H1 (cell line): ENCODE measurements around the gene SPATA33. TPM values are rescaled to one million over a fixed set of nuclear protein-coding genes. Genes with fewer than 3 reads are reported as not detected.

Experiments
- CTCF ChIA-PET: fragments of 300-600 bp; sonication (Branson Sonifier 250); formaldehyde crosslinking; loops from one replicate; lab custom pipeline; 2021; ENCODE audit not compliant: partially characterized antibody; lab: Charles Lee
- POLR2A ChIA-PET: fragments of 300-600 bp; sonication (Branson Sonifier 250); formaldehyde crosslinking; loops from one replicate; lab custom pipeline; 2021; ENCODE audit warnings: inconsistent platforms; ENCODE audit not compliant: partially characterized antibody; lab: Charles Lee
- DNase-seq, 2 experiments: peaks; one replicate each; pipeline versions ENCODE4 v3.0.0 to v3.0.0-alpha.2; 2010 to 2022; ENCODE audit warnings: low spot score in 2 of 2, low read depth in 1 of 2, mixed read lengths in 1 of 2
- FAIRE-seq: peaks from 2 replicates; lab custom pipeline; 2011; peaks lifted over from hg19 to GRCh38; lab: Jason Lieb, UNC
- H2AFZ ChIP-seq: 2 replicates; pipeline ENCODE4 v1.8.1; 2012; ENCODE audit warnings: low read length, inconsistent platforms
- H2AK5ac ChIP-seq: 2 replicates; pipeline ENCODE4 v1.6.1; 2013; ENCODE audit warnings: low read depth, low read length
- H2BK120ac ChIP-seq: replicated peaks from 2 replicates; pipeline ENCODE3; 2013; ENCODE audit warnings: low read depth, low read length, inconsistent platforms
- H2BK12ac ChIP-seq: 2 replicates; pipeline ENCODE4 v1.6.1; 2013; ENCODE audit warnings: low read depth, low read length
- H2BK15ac ChIP-seq: 2 replicates; pipeline ENCODE4 v1.6.1; 2013; ENCODE audit warnings: low read length
- H2BK20ac ChIP-seq: 2 replicates; pipeline ENCODE4 v1.6.1; 2013; ENCODE audit warnings: low read length
- H2BK5ac ChIP-seq: 2 replicates; pipeline ENCODE4 v1.6.1; 2013; ENCODE audit warnings: low read depth, low read length
- H3K14ac ChIP-seq: 2 replicates; pipeline ENCODE4 v1.6.1; 2013; ENCODE audit warnings: inconsistent platforms; ENCODE audit not compliant: insufficient read length
- H3K18ac ChIP-seq: 2 replicates; pipeline ENCODE4 v1.6.1; 2013; ENCODE audit warnings: low read length; ENCODE audit errors: extremely low read depth
- H3K23ac ChIP-seq: 2 replicates; pipeline ENCODE4 v1.6.1; 2013; ENCODE audit warnings: inconsistent platforms; ENCODE audit not compliant: insufficient read length
- H3K23me2 ChIP-seq: 2 replicates; pipeline ENCODE4 v1.6.1; 2013; ENCODE audit warnings: low read depth, low read length
- H3K27ac ChIP-seq: 2 replicates; pipeline ENCODE4 v1.6.1; 2011; ENCODE audit warnings: low read depth, low read length, inconsistent platforms
- H3K27me3 ChIP-seq, 4 experiments: replicated peaks in 1 of 4; 1 replicate in 1 of 4; 2 replicates in 3 of 4; pipeline versions ENCODE4 v1.6.1 to v1.8.1; 2011 to 2013; ENCODE audit warnings: low read length in 3 of 4, mild to moderate bottlenecking in 3 of 4, inconsistent platforms in 2 of 4, mixed read lengths in 2 of 4, moderate library complexity in 1 of 4; ENCODE audit not compliant: control insufficient read depth in 3 of 4, insufficient read depth in 3 of 4; ENCODE audit errors: extremely low read depth in 1 of 4
- H3K36me3 ChIP-seq, 4 experiments: 2 replicates each; pipeline versions ENCODE4 v1.6.1 to v1.8.1; 2011 to 2013; ENCODE audit warnings: mild to moderate bottlenecking in 4 of 4, low read length in 3 of 4, moderate library complexity in 2 of 4, control low read depth in 1 of 4, inconsistent platforms in 1 of 4; ENCODE audit not compliant: insufficient read depth in 4 of 4, control insufficient read depth in 2 of 4
- H3K4ac ChIP-seq: replicated peaks from 2 replicates; pipeline ENCODE3; 2013; ENCODE audit warnings: low read length, low read depth, mixed read lengths, inconsistent platforms; ENCODE audit not compliant: insufficient read length
- H3K4me1 ChIP-seq, 4 experiments: replicated peaks in 1 of 4; 1 replicate in 1 of 4; 2 replicates in 3 of 4; pipeline versions ENCODE4 v1.6.1 to v1.8.1; 2011 to 2013; ENCODE audit warnings: low read length in 3 of 4, inconsistent platforms in 2 of 4, mixed read lengths in 1 of 4; ENCODE audit not compliant: insufficient read depth in 4 of 4, control insufficient read depth in 3 of 4
- H3K4me2 ChIP-seq, 2 experiments: 2 replicates each; pipeline versions ENCODE4 v1.6.1 to v1.8.1; 2011 to 2013; ENCODE audit warnings: low read depth in 2 of 2, low read length in 2 of 2, control low read depth in 1 of 2, inconsistent platforms in 1 of 2, mild to moderate bottlenecking in 1 of 2; ENCODE audit not compliant: insufficient read depth in 1 of 2
- H3K4me3 ChIP-seq, 4 experiments: fragments of 200-600, 300-600 bp in 1 of 4; sonication (generic), shearing (Covaris generic), sonication (Bioruptor Twin) in 1 of 4; 2 replicates each; pipeline versions ENCODE4 v1.5.1 to v1.8.1; 2011 to 2016; ENCODE audit warnings: low read length in 4 of 4, low read depth in 3 of 4, control low read depth in 2 of 4, inconsistent platforms in 2 of 4, mild to moderate bottlenecking in 2 of 4, mixed read lengths in 1 of 4, moderate library complexity in 1 of 4; ENCODE audit not compliant: insufficient read depth in 2 of 4; ENCODE audit errors: extremely low read depth in 1 of 4
- H3K56ac ChIP-seq: replicated peaks from 2 replicates; pipeline ENCODE3; 2013; ENCODE audit warnings: low read depth, mild to moderate bottlenecking, mixed read lengths, low read length, inconsistent platforms; ENCODE audit not compliant: insufficient read length
- H3K79me1 ChIP-seq: 2 replicates; pipeline ENCODE4 v1.6.1; 2013; ENCODE audit warnings: low read depth, low read length, control low read depth
- H3K79me2 ChIP-seq, 2 experiments: 2 replicates each; pipeline versions ENCODE4 v1.6.1 to v1.8.1; 2012 to 2013; ENCODE audit warnings: low read length in 2 of 2, mild to moderate bottlenecking in 2 of 2, inconsistent platforms in 1 of 2; ENCODE audit not compliant: insufficient read depth in 2 of 2, control insufficient read depth in 1 of 2
- H3K9ac ChIP-seq, 4 experiments: replicated peaks in 1 of 4; 1 replicate in 1 of 4; 2 replicates in 3 of 4; pipeline versions ENCODE4 v1.6.1 to v1.8.1; 2011 to 2013; ENCODE audit warnings: low read depth in 3 of 4, low read length in 3 of 4, control low read depth in 2 of 4, mild to moderate bottlenecking in 2 of 4, moderate library complexity in 2 of 4, inconsistent platforms in 1 of 4; ENCODE audit errors: extremely low read depth in 1 of 4
- H3K9me3 ChIP-seq, 2 experiments: 2 replicates each; pipeline versions ENCODE4 v1.6.1 to v1.8.1; 2012 to 2013; ENCODE audit warnings: mild to moderate bottlenecking in 2 of 2, moderate library complexity in 2 of 2, control low read depth in 1 of 2, inconsistent platforms in 1 of 2, low read depth in 1 of 2, low read length in 1 of 2, mixed read lengths in 1 of 2; ENCODE audit not compliant: insufficient read depth in 2 of 2
- H4K20me1 ChIP-seq, 2 experiments: replicated peaks in 1 of 2; 2 replicates each; pipeline versions ENCODE3 to v1.8.1; 2011 to 2013; ENCODE audit warnings: inconsistent platforms in 2 of 2, low read length in 2 of 2, mild to moderate bottlenecking in 1 of 2; ENCODE audit not compliant: insufficient read depth in 2 of 2, control insufficient read depth in 1 of 2
- H4K5ac ChIP-seq: 2 replicates; pipeline ENCODE4 v1.6.1; 2013; ENCODE audit warnings: low read length, low read depth, mixed read lengths, inconsistent platforms; ENCODE audit not compliant: insufficient read length
- H4K8ac ChIP-seq: 2 replicates; pipeline ENCODE4 v1.8.0; 2013; ENCODE audit warnings: mild to moderate bottlenecking, moderate library complexity, low read length, inconsistent platforms; ENCODE audit not compliant: insufficient read depth; ENCODE audit errors: extremely low read depth
- H4K91ac ChIP-seq: replicated peaks from 2 replicates; pipeline ENCODE3; 2013; ENCODE audit warnings: low read length, mixed read lengths, inconsistent platforms; ENCODE audit not compliant: insufficient read length
- CBX5 ChIP-seq: fragments of 300-800, 300-1000 bp; sonication (generic); IDR thresholded peaks from 2 replicates; pipeline ENCODE4 v1.7.1; 2016; ENCODE audit warnings: antibody characterized with exemption, low read length, low read depth
- CTBP2 ChIP-seq: IDR thresholded peaks from 2 replicates; pipeline ENCODE4 v1.7.0; 2011; ENCODE audit warnings: borderline replicate concordance, mild to moderate bottlenecking, moderate library complexity, mixed read lengths, low read length; ENCODE audit not compliant: insufficient read depth, insufficient read length
- EZH2 ChIP-seq: fragments of 200-600 bp; sonication (generic); IDR thresholded peaks from 2 replicates; pipeline ENCODE4 v1.7.1; 2012; ENCODE audit warnings: low read depth, mild to moderate bottlenecking, moderate library complexity, low read length, inconsistent platforms; ENCODE audit not compliant: severe bottlenecking
- KDM1A ChIP-seq: fragments of 200-600, 300-600 bp; sonication (generic); IDR thresholded peaks from 2 replicates; pipeline ENCODE4 v1.7.1; 2016; ENCODE audit warnings: mild to moderate bottlenecking, low read length, borderline replicate concordance
- SUZ12 ChIP-seq: fragments of 200-600 bp; sonication (generic); IDR thresholded peaks from 2 replicates; pipeline ENCODE4 v1.6.1; 2012; ENCODE audit warnings: mild to moderate bottlenecking, inconsistent platforms, low read length, moderate library complexity, mixed read lengths
- WGBS, 2 experiments: shearing (Covaris generic) in 1 of 2; methylation state at CpG; one replicate each; pipeline versions ENCODE4 v1.1.6 to v1.1.7; 2013 to 2015; ENCODE audit warnings: low lambda C conversion rate in 2 of 2, mixed read lengths in 2 of 2, inconsistent platforms in 1 of 2, low coverage in 1 of 2, missing lambda C conversion rate in 1 of 2; ENCODE audit not compliant: insufficient replicate concordance in 2 of 2, insufficient coverage in 1 of 2, insufficient read length in 1 of 2; ENCODE audit errors: extremely low coverage in 1 of 2, missing lambda C conversion rate in 1 of 2; 5-methylcytosine and 5-hydroxymethylcytosine counted together
- polyA plus RNA-seq, 7 experiments: library from polyadenylated mRNA; depleted of rRNA in 3 of 7; stranded (reverse) in 5 of 7; unstranded in 2 of 7; fragments of >200 nt in 5 of 7; fragments of 200-250 nt in 2 of 7; gene quantifications; 1 replicate in 5 of 7; 2 replicates in 1 of 7; 4 replicates in 1 of 7; pipeline versions ENCODE4 v1.2.1 to v1.2.3, GENCODE V29; 2011 to 2013; ENCODE audit warnings: missing spikeins in 2 of 7, mixed read lengths in 2 of 7
- total RNA-seq: library from RNA; stranded (reverse); fragmentation: NEBNext Ultra II Directional; extraction: Animal tissue kit (Norgen Biotek cat#: 25700); gene quantifications from 2 replicates; pipeline ENCODE4 v1.2.1, GENCODE V29; 2021

The SPATA33 gene
- total and polyA plus RNA-seq, 2 of the 8 experiments (the other 6 are each of a cell fraction or from before 2014, with no cell fraction given), result 5.4 to 16.9 TPM

- Histone ChIP-seq H2BK120ac (no peak overlapping the region), H4K91ac (no peak overlapping the region), H3K4me1 (peaks cover 0 to 3% (median 0%) of the 10 kb centered on the region in 4 experiments; a peak in 1 of 7 replicates), H3K23me2 (peaks cover 1% of the 10 kb centered on the region; the same call in 1 of the 2 replicates), H2AFZ (no peak overlapping the region), H3K4me3 (no peak overlapping the region), H3K23ac (no peak overlapping the region), H3K36me3 (no peaks in the 10 kb centered on the region), H3K27ac (no peak overlapping the region), H3K4me2 (no peak overlapping the region), H2BK15ac (no peak overlapping the region), H4K5ac (no peak overlapping the region), H4K8ac (no peak overlapping the region), H3K9me3 (no peaks in the 10 kb centered on the region), H2BK5ac (no peak overlapping the region), H2AK5ac (peak overlapping the region; percentile 75; the same call in 1 of the 2 replicates), H3K79me2 (no peaks in the 10 kb centered on the region), H2BK20ac (no peak overlapping the region), H3K27me3 (no peaks in the 10 kb centered on the region; a peak in 3 of 7 replicates), H3K56ac (no peak overlapping the region), H3K79me1 (no peaks in the 10 kb centered on the region), H4K20me1 (no peaks in the 10 kb centered on the region), H2BK12ac (no peak overlapping the region), H3K9ac (no peak overlapping the region), H3K4ac (no peak overlapping the region), H3K18ac (no peak overlapping the region), H3K14ac (no peak overlapping the region)
- FAIRE-seq, result no peak
- ChIA-PET CTCF (interaction anchor here (0.9 to 2.4 kb wide), 4 partner anchors 9 to 29 kb away, joined by 3 to 10 read pairs (median 4); no protein-coding TSS in a partner anchor), POLR2A (no interaction called here)
- 88% methylated on average over 9 of the region's 10 CpGs; no CpG with 5 or more reads in 1 of the 2 experiments for WGBS, 2 experiments
- DNase-seq, result no peak
- TF ChIP-seq EZH2 (no peak), KDM1A (no peak), CTBP2 (no peak), SUZ12 (no peak), CBX5 (no peak)
Measured at GRCh38 chr16:89637379-89637778, 20.3 kb upstream of the SPATA33 start.
